IMR-90 (cell line): ENCODE data around the gene PTPRN2.

ENCODE experiments used
- BHLHE40 ChIP-seq: fragments of 150-350 bp; IDR thresholded peaks from 2 replicates; pipeline ENCODE4 v1.6.1; 2016; ENCODE audit warnings: mild to moderate bottlenecking, low read depth, low read length
- FOS ChIP-seq: fragments of 150-350 bp; IDR thresholded peaks from 2 replicates; pipeline ENCODE4 v1.6.1; 2016; ENCODE audit warnings: low read depth, low read length
- MAFK ChIP-seq: IDR thresholded peaks from 2 replicates; pipeline ENCODE4 v1.6.1; 2012; ENCODE audit warnings: low read depth, low read length, improper control_type of control experiment
- MAZ ChIP-seq: IDR thresholded peaks from 2 replicates; pipeline ENCODE4 v1.6.1; 2012; ENCODE audit warnings: low read depth, mild to moderate bottlenecking, low read length, improper control_type of control experiment, moderate library complexity, borderline replicate concordance
- MXI1 ChIP-seq: IDR thresholded peaks from 2 replicates; pipeline ENCODE4 v1.6.1; 2012; ENCODE audit warnings: low read depth, mild to moderate bottlenecking, low read length, moderate library complexity, borderline replicate concordance
- POLR2A ChIP-seq: IDR thresholded peaks from 2 replicates; pipeline ENCODE4 v1.6.1; 2012; ENCODE audit warnings: mild to moderate bottlenecking, low read depth, low read length
- RAD21 ChIP-seq: IDR thresholded peaks from 2 replicates; pipeline ENCODE4 v1.6.1; 2012; ENCODE audit warnings: low read length, improper control_type of control experiment
- SMC3 ChIP-seq: fragments of 150-350 bp; IDR thresholded peaks from 2 replicates; pipeline ENCODE4 v1.6.1; 2016; ENCODE audit warnings: low read depth, mild to moderate bottlenecking, antibody characterized with exemption, low read length, moderate library complexity
- TF ChIP-seq, protein P1 (sequence below): conservative IDR thresholded peaks from 2 replicates; pipeline ENCODE4 v1.5.1; 2012; ENCODE audit warnings: mild to moderate bottlenecking, low read depth, low read length, improper control_type of control experiment

DNA sequence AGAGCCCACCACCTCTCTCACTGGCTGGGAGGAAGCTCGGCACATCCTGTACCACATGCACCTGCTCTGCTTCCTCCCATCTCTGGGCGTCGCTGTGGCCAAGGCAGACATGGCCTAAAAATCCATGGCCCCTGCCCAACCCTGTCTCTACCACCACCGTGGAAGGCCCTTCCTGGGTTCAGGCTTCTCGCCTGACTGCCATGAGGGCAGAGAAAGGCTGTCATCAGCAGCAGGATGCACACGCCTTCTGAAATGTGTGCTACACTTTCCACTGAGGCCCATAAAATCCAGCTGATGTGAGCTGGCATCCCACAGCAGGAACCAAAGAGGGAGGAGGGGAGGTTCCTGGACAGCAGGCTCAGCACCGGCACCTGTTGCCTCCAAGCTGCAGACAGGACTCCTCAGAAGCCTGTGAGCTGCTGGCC is 93.4 kb downstream of the PTPRN2 start:
- TF ChIP-seq, protein P1, sequence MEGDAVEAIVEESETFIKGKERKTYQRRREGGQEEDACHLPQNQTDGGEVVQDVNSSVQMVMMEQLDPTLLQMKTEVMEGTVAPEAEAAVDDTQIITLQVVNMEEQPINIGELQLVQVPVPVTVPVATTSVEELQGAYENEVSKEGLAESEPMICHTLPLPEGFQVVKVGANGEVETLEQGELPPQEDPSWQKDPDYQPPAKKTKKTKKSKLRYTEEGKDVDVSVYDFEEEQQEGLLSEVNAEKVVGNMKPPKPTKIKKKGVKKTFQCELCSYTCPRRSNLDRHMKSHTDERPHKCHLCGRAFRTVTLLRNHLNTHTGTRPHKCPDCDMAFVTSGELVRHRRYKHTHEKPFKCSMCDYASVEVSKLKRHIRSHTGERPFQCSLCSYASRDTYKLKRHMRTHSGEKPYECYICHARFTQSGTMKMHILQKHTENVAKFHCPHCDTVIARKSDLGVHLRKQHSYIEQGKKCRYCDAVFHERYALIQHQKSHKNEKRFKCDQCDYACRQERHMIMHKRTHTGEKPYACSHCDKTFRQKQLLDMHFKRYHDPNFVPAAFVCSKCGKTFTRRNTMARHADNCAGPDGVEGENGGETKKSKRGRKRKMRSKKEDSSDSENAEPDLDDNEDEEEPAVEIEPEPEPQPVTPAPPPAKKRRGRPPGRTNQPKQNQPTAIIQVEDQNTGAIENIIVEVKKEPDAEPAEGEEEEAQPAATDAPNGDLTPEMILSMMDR = no peak
- TF ChIP-seq RAD21 = no peak
- no peak for TF ChIP-seq FOS
- TF ChIP-seq BHLHE40 = no peak
- no peak for TF ChIP-seq POLR2A
- TF ChIP-seq SMC3 = no peak
- TF ChIP-seq MAFK = no peak
- no peak for TF ChIP-seq MXI1
- no peak for TF ChIP-seq MAZ
